NCI-H82 (cell line): Measurements from ENCODE around the gene XXYLT1.

ENCODE experiments used
- DNase-seq: peaks from one replicate; lab custom pipeline; 2025; lab: John Stamatoyannopoulos, UW

The XXYLT1 gene

DNA sequence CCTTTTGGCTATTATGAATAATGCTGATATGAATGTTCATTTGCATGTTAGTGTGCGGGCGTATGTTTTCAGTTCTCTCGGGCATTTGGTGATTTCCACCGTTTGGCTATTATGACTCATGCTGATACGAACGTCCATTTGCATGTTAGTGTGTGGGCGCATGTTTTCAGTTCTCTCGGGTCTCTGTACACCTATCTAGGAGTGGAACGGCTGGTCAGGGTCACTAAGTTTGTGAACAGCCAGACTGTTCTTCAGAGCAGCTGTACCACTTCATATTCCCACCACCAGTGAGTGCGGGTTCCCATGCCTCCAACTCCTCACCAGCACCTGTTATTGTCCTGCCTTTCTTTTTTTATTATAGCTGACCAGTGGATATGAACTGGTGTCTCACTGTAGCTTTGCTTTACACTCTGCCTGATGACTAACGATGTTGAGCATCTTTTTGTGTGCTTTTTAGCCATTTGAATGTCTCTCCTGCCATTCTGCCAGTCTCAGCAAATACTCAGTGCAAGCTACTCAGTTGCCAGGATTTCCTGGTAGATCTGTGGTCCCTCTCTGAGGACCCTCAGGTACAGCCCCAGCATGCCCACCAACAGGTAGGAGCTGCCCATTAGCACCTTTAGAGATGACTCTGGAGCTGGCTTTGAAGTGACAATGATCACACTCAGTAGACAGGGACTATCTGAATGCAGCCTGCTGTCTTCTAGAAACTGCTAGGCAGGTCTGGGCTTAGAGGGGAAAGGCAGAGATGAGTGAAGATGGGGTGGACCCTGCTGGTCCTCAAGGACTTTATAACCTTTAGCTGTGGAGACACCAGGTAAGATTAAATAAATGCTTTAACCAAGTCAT lies 141.1 kb downstream of the XXYLT1 start:
- no peak for DNase-seq

DNA sequence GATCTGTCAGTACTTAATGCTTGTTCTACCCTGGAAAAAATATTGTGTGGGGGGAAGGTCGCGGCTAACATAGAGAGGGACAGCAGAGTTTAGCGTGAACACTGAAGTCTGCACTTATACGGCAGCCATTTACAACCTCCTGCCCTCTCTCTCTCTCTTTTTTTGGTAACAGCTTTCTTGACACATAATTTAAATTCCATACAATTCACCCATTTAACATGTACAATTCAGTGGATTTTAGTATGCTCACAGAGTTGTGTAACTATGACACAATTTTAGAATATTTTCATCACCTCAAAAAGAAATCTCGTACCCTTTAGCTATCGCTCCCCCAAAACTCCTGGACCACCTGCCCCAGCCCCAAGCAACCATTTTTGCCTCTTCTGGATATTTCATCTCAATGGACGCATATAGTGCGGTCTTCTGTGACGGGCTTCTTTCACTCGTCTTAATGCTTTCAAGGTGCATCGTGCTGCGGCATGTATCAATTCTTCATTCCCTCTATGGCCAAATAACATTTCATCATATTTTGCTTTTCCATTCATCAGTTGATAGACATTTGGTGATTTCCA lies 141.8 kb downstream of the XXYLT1 start:
- no peak for DNase-seq

DNA sequence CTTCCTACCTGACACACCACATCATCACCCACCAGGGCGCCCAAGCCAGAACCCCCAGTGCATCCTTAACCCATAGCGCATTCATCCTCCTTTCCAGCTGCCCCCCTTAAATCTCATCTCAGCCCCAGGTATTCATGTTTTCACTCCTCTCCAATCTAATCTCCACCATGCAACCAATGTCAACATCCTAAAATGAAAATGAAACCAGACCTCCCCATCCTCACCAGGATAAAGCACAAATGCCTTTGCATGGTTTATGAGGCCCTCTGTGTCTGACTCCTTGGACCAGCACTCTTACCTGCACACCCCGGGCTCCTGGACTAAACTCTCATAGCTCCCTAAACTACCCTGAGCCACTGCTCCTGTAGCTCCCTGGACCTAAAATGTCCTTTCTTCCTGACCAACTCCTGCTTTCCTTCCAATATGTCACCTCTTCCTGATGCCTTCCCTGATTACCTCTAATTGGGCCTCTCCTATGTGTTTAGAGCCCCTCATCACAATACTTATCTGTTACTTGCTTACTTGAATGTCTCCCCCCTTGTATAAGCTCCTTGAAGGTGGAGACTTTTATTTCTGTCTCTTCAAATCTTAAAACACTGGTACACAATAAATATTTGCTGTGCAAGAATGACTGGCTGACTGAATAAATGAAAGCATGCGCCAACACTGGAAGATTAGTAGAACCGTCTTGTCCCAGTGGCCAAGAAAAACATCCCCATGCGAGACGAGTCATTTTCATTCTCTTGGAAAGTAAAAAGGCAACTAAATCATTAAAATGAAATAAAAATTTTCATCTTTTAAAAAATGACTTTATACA lies 142.5 kb downstream of the XXYLT1 start:
- no peak for DNase-seq

DNA sequence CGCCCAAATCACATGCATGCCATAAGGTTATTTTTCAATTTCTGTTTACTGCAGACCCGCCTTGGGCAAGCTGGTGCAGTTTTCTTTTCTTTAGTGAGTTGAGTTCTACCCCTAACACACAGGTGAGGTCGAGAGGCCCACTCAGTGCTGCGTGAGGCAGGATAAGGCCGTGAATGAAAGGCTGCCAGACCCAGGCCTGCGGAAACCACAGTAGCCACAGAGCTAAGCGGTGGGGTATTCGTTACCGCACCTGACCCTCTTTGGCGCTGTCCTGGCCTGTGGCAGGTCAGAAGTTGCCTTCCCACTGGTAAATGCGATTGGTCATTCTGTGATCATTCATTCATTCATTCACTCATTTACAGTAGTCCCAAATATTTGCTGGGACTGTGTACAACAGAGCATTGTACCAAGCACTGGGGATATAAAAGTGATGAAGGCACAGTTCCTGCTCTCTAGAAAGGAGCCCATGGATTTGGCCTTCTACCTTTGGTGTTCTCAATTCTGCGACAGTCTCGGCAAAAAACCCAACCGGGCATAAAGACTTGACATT lies 144.8 kb downstream of the XXYLT1 start:
- no peak for DNase-seq

DNA sequence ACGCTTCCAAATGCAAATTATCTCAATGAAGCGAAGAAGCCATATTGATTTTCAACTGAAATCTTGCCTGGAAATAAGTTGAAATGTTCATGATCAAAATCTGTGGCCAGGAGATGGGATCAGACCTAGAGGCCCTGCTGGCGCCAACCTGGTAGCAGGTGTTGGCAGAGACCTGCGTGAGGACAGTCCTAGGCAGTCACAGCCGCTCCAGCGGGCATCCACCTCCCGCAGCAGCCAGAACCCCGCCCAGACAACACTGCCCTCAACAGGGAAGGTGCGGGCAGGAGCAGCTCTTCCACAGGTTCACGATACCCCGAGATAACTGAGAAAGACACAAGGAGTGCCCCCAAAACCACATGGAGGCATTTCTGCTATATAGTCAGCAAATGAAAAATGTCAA lies 145.3 kb downstream of the XXYLT1 start:
- no peak for DNase-seq

DNA sequence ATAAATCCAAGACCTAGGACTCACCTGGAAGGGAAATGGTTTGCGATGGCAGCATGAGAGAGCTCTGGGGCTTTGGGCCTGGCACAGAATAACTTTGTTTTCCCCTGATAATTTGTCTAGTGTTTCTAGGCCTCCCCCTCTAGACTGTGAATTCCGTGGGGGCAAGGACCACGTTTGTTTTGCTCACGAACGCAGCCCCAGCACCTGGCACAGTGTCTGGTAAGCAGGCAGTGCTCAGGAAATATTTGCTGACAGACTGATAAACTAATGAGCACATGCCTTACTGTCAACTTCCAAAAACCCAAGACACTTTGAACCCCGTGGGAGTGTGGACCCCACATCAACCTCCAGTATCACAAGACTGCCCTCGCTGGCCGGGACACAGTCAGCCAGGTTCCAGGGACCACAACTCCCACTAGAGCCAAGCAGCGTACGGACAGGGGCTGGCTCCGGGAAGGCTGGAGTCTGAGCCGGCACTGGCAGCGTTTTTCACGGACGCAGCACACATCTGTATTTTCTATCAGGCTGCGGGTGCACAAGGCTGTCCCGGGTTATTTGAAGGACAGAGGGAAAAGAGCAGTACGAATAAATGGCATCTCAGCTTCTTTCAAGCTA lies 146.5 kb downstream of the XXYLT1 start:
- no peak for DNase-seq

DNA sequence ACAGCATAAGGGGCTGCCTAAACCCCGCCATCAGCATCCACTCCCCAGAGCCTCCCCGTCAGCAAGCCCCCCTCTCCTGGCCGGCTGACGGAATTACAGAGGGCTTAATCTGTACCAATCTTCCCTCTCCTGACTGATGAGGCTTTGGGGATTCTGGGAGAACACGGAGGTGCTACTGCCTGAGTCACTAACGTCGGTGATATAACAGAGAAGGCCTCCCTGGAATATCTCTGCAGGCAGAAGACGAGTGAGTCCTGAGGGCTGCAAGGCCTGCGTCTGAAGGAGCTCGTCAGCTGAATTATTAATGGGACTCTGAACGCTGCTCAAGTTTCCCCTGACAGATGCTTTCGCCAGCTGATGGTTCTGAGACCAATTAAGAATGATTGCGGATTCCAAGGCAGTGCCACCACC lies 147.7 kb downstream of the XXYLT1 start:
- DNase-seq: peak; percentile 93

DNA sequence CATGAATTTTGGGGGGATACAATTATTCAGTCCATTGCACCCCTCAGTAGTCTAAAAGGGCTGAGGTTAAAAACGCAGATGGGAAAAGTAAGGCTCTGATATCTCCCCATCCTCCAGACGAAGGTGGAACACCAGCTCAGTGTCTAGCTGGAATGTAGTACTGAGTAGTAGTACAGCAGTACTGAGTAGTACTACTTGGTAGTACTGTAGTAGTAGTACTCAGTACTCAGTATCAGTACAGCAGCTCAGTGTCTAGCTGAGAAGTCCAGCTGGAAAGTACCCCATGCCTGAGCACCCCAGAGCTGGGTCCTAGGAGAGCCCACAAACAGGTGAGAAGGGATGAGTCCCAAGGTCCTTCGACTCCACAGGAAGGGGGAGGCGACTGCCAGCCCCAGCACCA lies 148.7 kb downstream of the XXYLT1 start:
- no peak for DNase-seq

DNA sequence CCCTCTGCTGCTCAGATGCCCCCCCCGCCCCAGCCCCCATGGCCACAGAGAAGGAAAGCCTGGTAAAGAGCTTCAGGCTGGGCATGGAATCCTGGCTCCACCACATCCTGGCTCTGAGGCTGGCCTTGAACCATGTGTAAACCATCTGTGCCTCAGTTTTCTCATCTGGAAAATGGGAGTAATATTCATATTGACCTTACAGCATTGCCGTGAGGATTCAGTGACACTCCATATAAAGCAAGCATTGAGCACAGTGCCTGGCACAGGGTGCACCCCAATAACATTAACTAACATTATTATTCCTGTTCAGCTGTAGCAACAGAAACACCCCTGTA lies 150.7 kb downstream of the XXYLT1 start:
- no peak for DNase-seq

DNA sequence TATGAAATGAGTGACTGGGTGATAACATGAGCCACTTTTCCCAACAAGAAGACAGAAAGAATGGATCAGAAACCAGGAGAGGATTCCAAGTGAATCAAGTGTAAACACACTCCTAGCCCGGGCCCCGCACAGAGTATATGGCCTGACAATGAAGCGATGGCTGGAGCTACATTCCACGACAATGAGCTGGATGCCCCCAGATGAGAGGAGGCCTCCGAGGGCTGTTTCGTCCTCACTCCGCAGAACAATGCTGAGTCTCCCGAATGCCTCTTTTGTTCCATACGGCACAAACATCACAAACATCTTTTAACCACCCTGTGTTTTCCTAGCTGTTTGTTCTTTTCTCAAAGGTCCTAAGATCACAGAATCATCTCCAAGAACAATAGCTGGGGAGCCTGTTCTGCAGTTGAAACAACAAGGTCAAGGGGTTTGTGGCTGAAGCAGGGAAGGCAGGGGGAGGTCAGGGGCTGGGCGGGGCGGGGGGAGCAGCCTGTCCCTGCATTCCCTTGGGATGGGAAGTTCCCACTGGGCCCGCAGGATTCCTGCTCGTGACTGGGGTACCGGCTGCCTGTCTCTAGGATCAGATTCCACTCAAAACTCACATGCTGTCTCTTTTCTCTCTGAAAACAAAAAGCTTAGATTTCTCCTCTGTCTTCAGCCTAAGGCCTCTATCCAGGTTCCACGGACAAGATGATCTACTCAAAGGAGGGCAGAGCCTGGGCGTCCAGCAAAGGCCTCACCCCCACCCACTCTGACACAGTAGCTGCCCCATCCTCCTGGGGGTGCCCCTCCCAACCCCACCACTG lies 151.3 kb downstream of the XXYLT1 start:
- DNase-seq: no peak

DNA sequence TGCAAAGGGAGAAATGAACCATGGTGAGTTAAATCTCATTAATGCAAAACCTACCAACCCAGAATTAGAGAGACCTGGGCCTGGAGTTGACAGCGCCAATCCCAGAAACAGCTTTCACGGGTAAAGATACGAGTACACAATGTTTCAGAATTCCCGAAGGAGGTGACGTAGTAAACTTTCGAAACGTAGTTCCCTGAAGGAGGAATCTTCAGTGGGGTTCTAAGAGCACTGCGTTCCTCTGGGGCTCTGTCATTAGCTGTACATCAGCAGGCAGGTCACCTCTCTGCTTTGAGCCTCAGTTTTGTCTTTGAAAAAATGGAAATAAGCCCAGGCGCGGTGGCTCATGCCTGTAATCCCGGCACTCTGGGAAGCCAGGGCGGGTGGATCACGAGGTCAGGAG lies 152.3 kb downstream of the XXYLT1 start:
- DNase-seq: no peak

DNA sequence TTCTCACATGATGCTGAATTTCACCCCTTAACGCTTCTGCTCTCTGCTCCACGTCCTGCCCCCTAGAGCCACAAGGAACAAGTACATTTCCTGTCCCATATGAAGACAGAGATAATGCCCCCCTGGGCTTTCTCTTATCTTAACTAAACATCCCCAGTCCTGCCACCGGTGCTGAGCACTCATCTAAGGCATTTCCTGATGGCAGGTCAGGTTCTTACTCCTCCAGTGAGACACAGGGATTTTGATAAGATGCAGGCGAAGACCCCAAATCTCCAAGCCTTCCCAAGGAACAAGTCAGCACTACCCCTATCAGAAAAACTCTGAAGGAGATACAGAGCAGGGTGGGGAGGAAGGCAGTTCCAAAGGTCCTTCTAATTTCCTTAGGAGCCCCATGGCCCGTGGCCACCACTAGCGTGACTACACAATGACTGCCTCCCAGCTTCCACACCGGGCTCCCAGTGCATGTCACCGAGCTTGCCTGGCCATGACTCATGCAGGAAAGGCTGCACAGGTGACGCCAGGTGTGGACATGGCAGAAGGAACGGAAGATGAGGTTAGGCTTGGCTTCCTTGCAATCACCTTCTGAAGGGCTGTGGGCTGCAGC lies 152.9 kb downstream of the XXYLT1 start:
- DNase-seq: peak; percentile 17

DNA sequence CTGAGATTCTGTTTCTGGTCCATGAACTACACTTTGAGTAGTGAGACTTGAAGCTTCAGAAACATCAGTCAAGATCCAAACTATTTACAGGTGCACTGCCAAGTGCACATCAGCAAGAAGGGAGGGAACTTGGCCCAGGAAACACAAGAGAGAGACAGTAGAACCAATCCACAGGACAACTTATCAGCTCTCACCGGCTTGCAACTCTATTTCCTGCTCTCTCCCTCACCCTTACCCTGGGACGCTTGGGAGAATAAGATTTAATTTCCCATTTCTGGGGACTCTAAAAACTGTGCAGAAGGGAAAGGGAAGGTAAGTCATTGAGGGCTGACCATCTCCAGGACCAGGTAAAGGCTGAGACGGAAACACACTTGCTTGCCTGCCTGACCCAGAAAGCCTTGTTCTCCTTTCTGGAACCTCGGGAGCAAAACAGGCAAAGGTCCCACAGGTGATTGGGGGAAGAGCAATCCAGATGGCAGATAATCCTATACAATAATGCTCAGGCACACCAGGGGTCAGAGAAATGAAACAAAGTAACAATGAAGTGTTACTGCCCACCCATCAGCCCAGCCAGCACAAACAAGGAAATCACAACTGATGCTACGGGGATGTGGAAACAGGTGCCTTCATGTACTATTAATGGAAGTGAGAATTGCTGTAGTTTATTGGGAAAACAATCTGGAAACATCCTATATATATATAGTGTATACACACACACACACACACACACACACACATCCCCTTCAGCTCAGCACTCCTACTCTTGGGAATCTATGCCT lies 154.4 kb downstream of the XXYLT1 start:
- DNase-seq: peak; percentile 59

DNA sequence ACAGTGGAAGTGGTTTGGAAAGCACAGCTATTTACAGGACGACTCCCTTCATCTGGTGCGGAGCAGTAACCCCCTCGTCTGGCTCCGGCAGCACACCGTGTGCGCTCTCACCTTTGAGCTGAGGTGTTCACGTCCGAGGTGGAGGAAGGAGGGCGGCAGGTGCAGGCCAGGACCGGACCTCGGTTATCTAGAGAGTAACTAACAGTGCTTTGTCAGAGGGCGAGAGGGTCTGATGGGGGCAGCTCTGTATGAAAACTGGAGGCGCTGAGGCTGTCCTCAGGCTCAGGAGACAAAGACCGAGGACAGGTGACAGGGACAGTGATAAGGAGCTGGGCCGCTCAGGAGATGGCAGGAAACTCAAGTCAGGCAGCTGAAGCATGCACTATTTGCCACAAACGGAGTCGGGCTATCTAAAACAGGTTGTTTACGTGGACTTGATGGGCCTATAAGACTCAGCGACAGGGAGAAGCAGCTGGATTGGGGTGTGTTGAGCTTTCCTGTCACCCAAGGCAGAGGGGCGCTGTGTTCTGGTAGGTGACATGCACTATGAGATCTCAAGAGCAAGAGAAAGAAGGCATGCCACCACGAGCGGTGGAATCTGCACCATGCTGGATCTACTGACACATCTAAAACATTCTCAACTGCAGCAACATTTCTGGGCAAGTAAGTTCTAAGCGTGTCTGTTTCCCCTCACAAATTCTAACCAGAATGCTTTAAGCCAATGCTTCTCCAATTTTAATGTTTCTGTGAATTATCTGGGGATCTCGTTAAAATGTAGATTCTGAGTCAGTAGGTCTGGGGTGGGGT lies 155.2 kb downstream of the XXYLT1 start:
- DNase-seq: no peak

DNA sequence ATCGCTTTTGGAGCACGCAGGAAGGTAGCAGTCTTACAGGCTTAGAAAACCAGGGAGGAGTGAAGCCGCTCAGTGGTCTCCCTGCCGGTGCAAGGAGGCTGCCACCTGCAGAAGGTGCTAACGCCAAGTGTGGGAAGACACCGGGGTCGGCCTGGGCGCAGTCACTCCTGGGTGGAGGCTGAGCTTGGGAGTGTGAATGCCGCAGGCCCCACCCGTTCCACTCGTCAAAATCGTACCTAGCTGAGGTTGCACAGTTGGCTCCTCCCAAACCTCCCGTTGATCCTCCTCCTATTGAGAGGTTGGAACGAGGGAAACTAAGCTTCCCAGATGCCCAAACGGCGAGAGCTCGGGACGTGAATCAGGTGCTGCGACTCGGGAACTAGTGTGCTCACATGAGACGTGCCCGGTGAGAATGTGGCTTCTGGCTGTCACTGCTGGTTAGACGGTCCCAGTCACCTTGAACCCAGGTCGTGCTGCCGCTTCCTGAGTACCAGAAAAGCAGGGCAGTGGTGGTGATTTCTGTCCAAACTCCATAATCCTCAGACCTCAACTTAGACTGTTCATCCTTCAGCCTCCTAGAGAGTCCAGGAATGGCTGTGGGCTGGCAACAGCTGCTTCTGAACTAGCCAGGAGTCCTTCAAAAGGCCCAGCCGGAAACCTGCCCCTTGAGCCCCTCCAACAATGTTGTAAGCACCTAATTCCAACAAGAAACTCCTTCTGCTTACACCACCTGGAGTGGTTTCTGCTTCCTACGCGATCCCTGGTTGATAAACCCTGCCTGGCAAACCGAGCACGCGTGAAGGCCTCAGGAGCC lies 156.0 kb downstream of the XXYLT1 start:
- no peak for DNase-seq

DNA sequence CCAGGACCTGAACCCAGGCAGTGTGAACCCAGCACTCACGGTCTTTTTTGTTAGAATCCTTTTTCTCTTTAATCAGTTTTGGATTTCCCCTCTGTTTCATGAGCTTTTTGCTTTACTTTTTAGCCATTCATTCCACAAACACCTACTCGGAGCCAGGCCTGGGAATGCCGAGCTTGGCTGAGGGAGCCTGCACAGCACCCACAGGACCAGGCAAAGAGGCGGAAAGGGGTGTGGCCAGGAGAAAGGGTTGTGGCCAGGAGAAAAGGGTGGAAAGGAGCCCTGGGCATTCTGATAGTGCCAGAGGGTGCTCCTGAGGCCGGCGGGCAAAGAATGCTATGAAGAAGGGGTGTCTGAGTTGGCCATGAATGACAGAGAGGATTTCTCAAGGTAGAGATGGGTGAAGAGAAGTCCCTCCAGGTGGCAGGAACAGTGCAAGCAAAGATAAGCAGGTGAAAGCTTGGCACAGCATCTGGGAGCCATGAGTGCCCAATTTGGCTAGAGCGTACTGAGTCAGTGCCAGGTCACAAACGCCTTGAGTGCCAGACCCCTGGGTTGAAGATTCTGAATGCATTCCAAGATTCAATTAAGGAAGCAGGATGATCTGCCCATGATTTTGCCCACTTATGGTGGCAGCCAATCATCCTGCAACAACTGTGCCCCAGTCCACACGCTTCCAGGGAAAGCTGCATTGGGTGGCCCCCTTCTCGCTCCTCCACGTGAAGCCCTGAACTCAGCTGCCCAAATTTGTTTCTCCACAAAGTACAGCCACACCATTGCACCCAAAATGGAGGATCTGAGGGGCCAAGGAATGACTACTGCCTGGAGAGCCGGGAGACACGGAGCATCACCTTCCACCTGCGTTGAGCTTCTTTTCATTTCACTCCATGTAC lies 157.2 kb downstream of the XXYLT1 start:
- DNase-seq: no peak

DNA sequence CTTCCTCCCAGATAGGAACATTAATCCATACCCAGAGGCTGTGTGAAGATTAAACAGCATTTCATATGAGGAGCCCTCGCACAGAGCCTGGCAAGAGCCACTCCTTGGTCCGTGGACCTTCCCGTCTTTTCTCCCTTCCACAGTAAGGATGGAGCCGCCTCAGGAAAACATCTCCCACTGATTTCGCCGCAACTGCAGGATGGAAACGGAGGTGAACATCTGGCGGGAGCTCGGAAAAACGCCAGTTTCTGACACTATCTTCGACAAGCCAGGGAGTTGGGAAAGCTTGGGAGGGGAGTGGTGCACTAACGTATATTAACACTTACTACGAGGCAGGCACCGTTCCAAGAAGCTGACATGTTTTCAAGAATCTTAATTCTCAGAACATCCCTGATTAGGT lies 157.9 kb downstream of the XXYLT1 start:
- peak; percentile 37 for DNase-seq
